Neural crest cell (in vitro differentiated cells): ENCODE data around the gene NDE1. TPM values are rescaled to one million over a fixed set of nuclear protein-coding genes. Genes with fewer than 3 reads are reported as not detected.
A peak's percentile ranks its signal among the peaks of the same experiment; 100 is the strongest.

ENCODE experiments used
- DNase-seq: peaks from one replicate; pipeline ENCODE4 v3.0.0; 2021; ENCODE audit warnings: low read depth, mixed read lengths, low spot score
- H3K27ac Mint-ChIP-seq: one replicate; pipeline ENCODE4 v1.8.0; 2021; ENCODE audit warnings: mild to moderate bottlenecking, mixed read lengths; ENCODE audit not compliant: unreplicated experiment
- H3K27me3 Mint-ChIP-seq: 2 replicates; pipeline ENCODE4 v1.8.0; 2021; ENCODE audit warnings: low read depth, mild to moderate bottlenecking, mixed read lengths
- H3K36me3 Mint-ChIP-seq: 2 replicates; pipeline ENCODE4 v1.8.0; 2021; ENCODE audit warnings: low read depth, mild to moderate bottlenecking, mixed read lengths
- H3K4me1 Mint-ChIP-seq: 2 replicates; pipeline ENCODE4 v1.8.0; 2021; ENCODE audit warnings: mixed read lengths
- H3K4me3 Mint-ChIP-seq: one replicate; pipeline ENCODE4 v1.8.0; 2021; ENCODE audit warnings: mild to moderate bottlenecking, mixed read lengths
- H3K9me3 Mint-ChIP-seq: 2 replicates; pipeline ENCODE4 v1.8.0; 2021; ENCODE audit warnings: mixed read lengths
- CTCF ChIP-seq: fragments of 200-600 bp; sonication (generic); conservative IDR thresholded peaks from 2 replicates; pipeline ENCODE4 v1.5.0; 2021; ENCODE audit warnings: antibody characterized with exemption, mild to moderate bottlenecking
- total RNA-seq: library from RNA; stranded (reverse); gene quantifications from 2 replicates; pipeline ENCODE4 v1.2.1, GENCODE V29; 2021

Gene NDE1
- total RNA-seq, 1 donor from 2014 or later = 72.2 TPM

- Mint-ChIP-seq H3K27me3 (no peaks in the 10 kb centered on the region), H3K9me3 (no peaks in the 10 kb centered on the region), H3K27ac (no peak overlapping the region), H3K4me3 (no peak overlapping the region), H3K4me1 (no peaks in the 10 kb centered on the region), H3K36me3 (peaks cover 7% of the 10 kb centered on the region)
- peak; percentile 79 for TF ChIP-seq CTCF
- peak; percentile 91 for DNase-seq
Measured at GRCh38 chr16:15704545-15704987, 54.5 kb downstream of the NDE1 start.

DNA sequence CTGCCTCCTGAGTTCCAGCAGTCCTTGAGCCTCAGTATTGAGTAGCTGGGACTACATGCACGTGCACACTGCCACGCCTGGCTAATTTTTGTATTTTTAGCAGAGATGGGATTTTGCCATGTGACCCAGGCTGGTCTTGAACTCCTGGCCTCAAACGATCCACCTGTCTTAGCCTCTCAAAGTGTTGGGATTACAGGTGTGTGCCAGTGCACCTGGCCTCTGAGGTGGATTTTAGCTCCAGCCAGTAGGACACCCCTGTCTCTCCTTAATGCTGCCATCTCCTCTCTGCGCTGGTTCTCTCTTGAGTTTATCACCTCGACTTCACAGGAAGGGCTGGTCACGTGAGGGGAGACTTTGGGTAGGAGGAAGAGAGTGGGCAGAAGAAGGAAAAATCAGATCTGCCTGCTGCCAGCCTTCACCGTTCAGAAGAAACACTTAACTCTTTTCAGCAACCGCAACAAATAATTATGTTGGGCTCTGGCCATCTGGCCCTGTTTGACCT is 55.1 kb downstream of the NDE1 start:
- peaks cover 4% of the 10 kb centered on the region for H3K36me3 Mint-ChIP-seq
- H3K9me3 Mint-ChIP-seq = no peaks in the 10 kb centered on the region
- no peaks in the 10 kb centered on the region for H3K4me1 Mint-ChIP-seq
- H3K27me3 Mint-ChIP-seq = no peaks in the 10 kb centered on the region
- H3K27ac Mint-ChIP-seq = no peak overlapping the region
- no peak for TF ChIP-seq CTCF
- no peak overlapping the region for H3K4me3 Mint-ChIP-seq
- no peak for DNase-seq

DNA sequence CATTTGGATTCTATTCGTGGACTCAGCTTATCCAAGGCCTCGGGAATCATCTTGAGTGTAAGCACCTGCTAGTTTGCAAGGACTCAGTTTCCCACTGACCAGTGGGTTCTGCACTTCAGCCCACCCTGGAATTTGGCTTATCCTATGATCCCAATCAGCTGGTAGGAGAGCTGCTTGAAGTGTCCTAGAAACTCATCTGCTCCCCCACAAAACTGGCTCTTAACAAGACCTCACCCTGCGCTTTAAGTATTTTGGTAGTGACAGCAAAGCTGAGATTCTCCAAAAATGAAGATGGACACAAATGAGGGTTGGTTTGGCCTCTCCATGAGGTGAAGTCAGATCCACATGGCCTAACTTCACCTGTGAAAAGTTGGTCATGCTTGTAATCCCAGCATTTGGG is 57.3 kb downstream of the NDE1 start:
- no peak overlapping the region for H3K4me3 Mint-ChIP-seq
- H3K36me3 Mint-ChIP-seq = peaks cover 2% of the 10 kb centered on the region
- H3K4me1 Mint-ChIP-seq = no peaks in the 10 kb centered on the region
- no peaks in the 10 kb centered on the region for H3K9me3 Mint-ChIP-seq
- no peak overlapping the region for H3K27ac Mint-ChIP-seq
- no peak for DNase-seq
- H3K27me3 Mint-ChIP-seq = no peaks in the 10 kb centered on the region
- no peak for TF ChIP-seq CTCF

DNA sequence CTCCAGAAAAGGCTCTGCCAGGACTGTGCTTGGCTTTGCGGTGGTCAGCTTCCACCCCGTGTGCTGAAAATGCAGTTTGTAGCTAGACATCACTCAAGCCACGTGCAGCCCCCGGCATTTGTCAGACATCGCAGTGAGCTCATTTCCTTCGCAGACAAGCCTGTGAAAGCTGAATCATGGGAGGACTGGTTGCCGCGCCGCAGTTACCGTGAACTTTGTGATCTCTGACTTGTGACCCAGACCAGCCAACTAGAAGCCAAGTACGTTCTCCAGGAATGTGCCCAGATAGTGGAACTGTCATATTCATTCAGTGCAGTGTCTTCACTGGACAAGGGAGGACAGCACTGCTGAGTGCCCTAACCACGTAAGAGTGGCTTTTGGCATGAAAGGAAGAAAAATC is 58.1 kb downstream of the NDE1 start:
- H3K4me3 Mint-ChIP-seq = no peak overlapping the region
- no peaks in the 10 kb centered on the region for H3K9me3 Mint-ChIP-seq
- no peaks in the 10 kb centered on the region for H3K27me3 Mint-ChIP-seq
- peak overlapping the region; percentile 6 for H3K27ac Mint-ChIP-seq
- DNase-seq = no peak
- TF ChIP-seq CTCF = no peak
- peaks cover 2% of the 10 kb centered on the region for H3K36me3 Mint-ChIP-seq
- no peaks in the 10 kb centered on the region for H3K4me1 Mint-ChIP-seq

DNA sequence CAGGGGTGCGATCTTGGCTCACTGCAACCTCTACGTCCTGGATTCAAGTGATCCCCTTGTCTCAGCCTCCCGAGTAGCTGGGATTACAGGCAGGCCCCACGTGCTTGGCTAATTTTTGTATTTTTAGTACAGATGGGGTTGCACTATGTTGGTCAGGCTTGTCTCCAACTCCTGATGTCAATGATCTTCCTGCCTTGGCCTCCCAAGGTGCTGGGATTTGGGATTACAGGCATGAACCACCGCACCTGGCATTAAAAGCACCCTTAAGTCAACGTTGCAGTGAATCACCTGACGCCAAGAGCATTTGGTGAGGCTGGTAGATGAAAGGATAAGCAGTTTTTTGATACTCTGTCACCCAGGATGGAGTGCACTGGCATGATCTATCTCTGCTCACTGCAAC is 59.0 kb downstream of the NDE1 start:
- no peak overlapping the region for H3K27ac Mint-ChIP-seq
- DNase-seq = no peak
- no peaks in the 10 kb centered on the region for H3K9me3 Mint-ChIP-seq
- H3K4me3 Mint-ChIP-seq = no peak overlapping the region
- no peak for TF ChIP-seq CTCF
- H3K4me1 Mint-ChIP-seq = no peaks in the 10 kb centered on the region
- H3K27me3 Mint-ChIP-seq = no peaks in the 10 kb centered on the region
- peaks cover 2% of the 10 kb centered on the region for H3K36me3 Mint-ChIP-seq
